HCT116 (cell line): ENCODE results near the gene LRRFIP2. TPM values are rescaled to one million over a fixed set of nuclear protein-coding genes. Genes with fewer than 3 reads are reported as not detected.

Source experiments
- ATAC-seq: fragments of 200-7000 bp; cut with Tn5 transposase; 2 replicates; pipeline ENCODE4 v1.9.1; 2020; ENCODE audit warnings: mild to moderate bottlenecking, moderate library complexity
- BruUV-seq: library from RNA; stranded (reverse); fragments of 400-500 nt; replicated peaks from 2 replicates; lab custom pipeline; 2021; lab: Mats Ljungman, UMichigan
- CTCF ChIA-PET: fragments of 300-600 bp; sonication (Branson Sonifier 250); formaldehyde crosslinking; loops from one replicate; lab custom pipeline; 2021; ENCODE audit warnings: antibody characterized with exemption; lab: Charles Lee
- POLR2A ChIA-PET: fragments of 300-600, 350-600 bp; sonication (Branson Sonifier 250); formaldehyde crosslinking; loops from one replicate; lab custom pipeline; 2021; ENCODE audit warnings: antibody characterized with exemption; lab: Charles Lee
- RAD21 ChIA-PET, 2 experiments: fragments of 300-600 bp; sonication (Branson Sonifier 250); formaldehyde crosslinking; loops; one replicate each; lab custom pipeline; 2023; ENCODE audit warnings: low total read pairs in 2 of 2; ENCODE audit not compliant: uncharacterized antibody in 2 of 2, unreplicated experiment in 2 of 2, low non-redundant PET in 1 of 2; lab: Charles Lee
- DNase-seq: peaks from one replicate; pipeline ENCODE4 v3.0.0-alpha.2; 2010; ENCODE audit warnings: low read depth, low spot score
- H2AFZ ChIP-seq: fragments of 200-600 bp; shearing (Covaris generic), sonication (generic); 2 replicates; pipeline ENCODE4 v1.6.1; 2017; ENCODE audit warnings: low read depth, mixed run types, mixed read lengths, antibody characterized with exemption, low read length; ENCODE audit not compliant: poor library complexity, severe bottlenecking
- H3K27ac ChIP-seq: 2 replicates; pipeline ENCODE4 v1.5.1; 2012; ENCODE audit warnings: low read depth, low read length
- H3K27me3 ChIP-seq: fragments of 200-600 bp; sonication (generic); 2 replicates; pipeline ENCODE4 v1.6.1; 2016; ENCODE audit warnings: mixed run types, low read length, mixed read lengths; ENCODE audit not compliant: insufficient read depth
- H3K36me3 ChIP-seq, 2 experiments: fragments of 200-500 bp in 1 of 2; fragments of 200-600 bp in 1 of 2; sonication (Bioruptor generic) in 1 of 2; sonication (generic) in 1 of 2; 2 replicates each; pipeline versions ENCODE4 v1.5.1 to v1.6.1; 2014 to 2016; ENCODE audit warnings: low read length in 2 of 2, inconsistent platforms in 1 of 2, mixed read lengths in 1 of 2, mixed run types in 1 of 2; ENCODE audit not compliant: insufficient read depth in 2 of 2, control insufficient read depth in 1 of 2
- H3K4me1 ChIP-seq, 2 experiments: fragments of 200-600 bp in 1 of 2; sonication (generic) in 1 of 2; 2 replicates each; pipeline versions ENCODE4 v1.5.1 to v1.6.1; 2012 to 2017; ENCODE audit warnings: low read length in 2 of 2, inconsistent platforms in 1 of 2, mild to moderate bottlenecking in 1 of 2, mixed read lengths in 1 of 2, mixed run types in 1 of 2, moderate library complexity in 1 of 2; ENCODE audit not compliant: insufficient read depth in 2 of 2, control insufficient read depth in 1 of 2
- H3K4me2 ChIP-seq: fragments of 200-600 bp; sonication (generic); 2 replicates; pipeline ENCODE4 v1.6.1; 2017; ENCODE audit warnings: mixed run types, low read length, mixed read lengths
- H3K4me3 ChIP-seq, 2 experiments: fragments of 200-600 bp in 1 of 2; sonication (generic) in 1 of 2; replicated peaks in 1 of 2; 2 replicates each; pipeline ENCODE4 v1.5.1; 2011 to 2016; ENCODE audit warnings: low read length in 2 of 2, control low read depth in 1 of 2, low read depth in 1 of 2, mild to moderate bottlenecking in 1 of 2, mixed read lengths in 1 of 2, mixed run types in 1 of 2
- H3K79me2 ChIP-seq: fragments of 200-600 bp; sonication (generic); 2 replicates; pipeline ENCODE4 v1.6.1; 2017; ENCODE audit warnings: mild to moderate bottlenecking, mixed run types, low read length, moderate library complexity, mixed read lengths; ENCODE audit not compliant: insufficient read depth
- H3K9ac ChIP-seq: fragments of 200-600 bp; sonication (generic); 2 replicates; pipeline ENCODE4 v1.6.1; 2016; ENCODE audit warnings: low read length, mixed read lengths
- H3K9me2 ChIP-seq: fragments of 200-600 bp; sonication (generic), shearing (Covaris generic); 2 replicates; pipeline ENCODE4 v1.6.1; 2017; ENCODE audit warnings: mixed run types, mild to moderate bottlenecking, moderate library complexity; ENCODE audit not compliant: insufficient read depth
- H3K9me3 ChIP-seq, 2 experiments: fragments of 200-500 bp in 1 of 2; fragments of 200-600 bp in 1 of 2; sonication (Bioruptor generic) in 1 of 2; sonication (generic) in 1 of 2; 2 replicates each; pipeline ENCODE4 v1.6.1; 2014 to 2017; ENCODE audit warnings: low read length in 2 of 2, mixed read lengths in 2 of 2, inconsistent platforms in 1 of 2, low read depth in 1 of 2, mild to moderate bottlenecking in 1 of 2, mixed run types in 1 of 2, moderate library complexity in 1 of 2; ENCODE audit not compliant: control insufficient read depth in 1 of 2, insufficient read depth in 1 of 2
- H4K20me1 ChIP-seq: fragments of 200-600 bp; sonication (generic), shearing (Covaris generic); 2 replicates; pipeline ENCODE4 v1.6.1; 2017; ENCODE audit warnings: mixed run types, mild to moderate bottlenecking, moderate library complexity; ENCODE audit not compliant: insufficient read depth
- CBX3 ChIP-seq: IDR thresholded peaks from 2 replicates; pipeline ENCODE4 v1.6.1; 2012; ENCODE audit warnings: low read depth
- CTCF ChIP-seq, 3 experiments: fragments of 200-600 bp in 1 of 3; sonication (generic) in 1 of 3; IDR thresholded peaks in 2 of 3; conservative IDR thresholded peaks in 1 of 3; 2 replicates each; pipeline ENCODE4 v1.5.1; 2012 to 2017; ENCODE audit warnings: low read depth in 2 of 3, low read length in 2 of 3, antibody characterized with exemption in 1 of 3, borderline replicate concordance in 1 of 3, control low read depth in 1 of 3, mild to moderate bottlenecking in 1 of 3, mixed read lengths in 1 of 3, mixed run types in 1 of 3, moderate library complexity in 1 of 3; ENCODE audit not compliant: insufficient read depth in 1 of 3
- EGR1 ChIP-seq: IDR thresholded peaks from 2 replicates; pipeline ENCODE4 v1.6.1; 2012; ENCODE audit warnings: low read depth
- ELF1 ChIP-seq: IDR thresholded peaks from 2 replicates; pipeline ENCODE4 v1.6.1; 2012; ENCODE audit warnings: low read depth, borderline replicate concordance
- EZH2phosphoT487 ChIP-seq: fragments of 200-600 bp; IDR thresholded peaks from 2 replicates; pipeline ENCODE4 v1.6.1; 2018; ENCODE audit warnings: antibody characterized with exemption, borderline replicate concordance
- POLR2A ChIP-seq: IDR thresholded peaks from 2 replicates; pipeline ENCODE4 v1.7.0; 2011; ENCODE audit warnings: borderline replicate concordance; ENCODE audit not compliant: insufficient read depth, insufficient read length; ENCODE audit errors: extremely low read depth
- POLR2AphosphoS5 ChIP-seq: IDR thresholded peaks from 2 replicates; pipeline ENCODE4 v1.6.1; 2011; ENCODE audit warnings: mild to moderate bottlenecking, low read depth, low read length, moderate library complexity
- RAD21 ChIP-seq: IDR thresholded peaks from 2 replicates; pipeline ENCODE4 v1.6.1; 2012; ENCODE audit warnings: low read depth, mild to moderate bottlenecking
- SP1 ChIP-seq: IDR thresholded peaks from 2 replicates; pipeline ENCODE4 v1.6.1; 2012; ENCODE audit warnings: low read depth
- TCF7L2 ChIP-seq: IDR thresholded peaks from 2 replicates; pipeline ENCODE4 v1.7.0; 2011; ENCODE audit warnings: borderline replicate concordance, inconsistent platforms; ENCODE audit not compliant: insufficient read depth, insufficient read length; ENCODE audit errors: extremely low read depth
- ZNF274 ChIP-seq: fragments of 200-500 bp; sonication (Bioruptor generic); IDR thresholded peaks from 2 replicates; pipeline ENCODE4 v1.6.1; 2014; ENCODE audit warnings: mild to moderate bottlenecking, low read depth, low read length, inconsistent platforms
- intact Hi-C: fragments of 100-400 bp; cut with micrococcal nuclease; formaldehyde crosslinking; loops from 2 replicates; pipeline ENCODE4 v1.10.0; 2022
- total RNA-seq: library from RNA; stranded (reverse); gene quantifications from one replicate; pipeline ENCODE4 v1.2.1, GENCODE V29; 2021; ENCODE audit not compliant: unreplicated experiment
- TF ChIP-seq, protein P1 (sequence below): IDR thresholded peaks from 2 replicates; pipeline ENCODE4 v1.6.1; 2011; ENCODE audit warnings: mild to moderate bottlenecking, low read length, moderate library complexity; ENCODE audit not compliant: insufficient replicate concordance; ENCODE audit errors: extremely low read depth

LRRFIP2 gene
- total RNA-seq, 1 experiment from 2014 or later, result 27.0 TPM

DNA sequence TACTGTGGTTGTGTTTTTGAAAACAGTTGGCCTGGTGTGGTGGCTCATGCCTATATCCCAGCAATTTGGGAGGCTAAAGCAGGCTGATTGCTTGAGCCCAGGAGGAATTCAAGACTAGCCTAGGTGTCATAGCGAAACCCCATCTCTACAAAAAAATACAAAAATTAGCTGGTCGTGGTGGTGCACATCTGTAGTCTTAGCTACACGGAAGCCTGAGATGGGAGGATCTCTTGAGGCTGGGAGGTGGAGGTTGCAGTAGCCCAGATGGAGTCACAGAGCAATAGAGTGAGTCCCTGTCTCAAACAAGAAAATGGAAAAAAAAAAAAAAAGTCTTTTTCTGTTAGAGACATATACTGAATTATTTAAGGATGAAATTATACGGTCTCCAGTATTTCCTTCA lies 14.7 kb upstream of the LRRFIP2 start (continued):
- no peak for TF ChIP-seq TCF7L2

- TF ChIP-seq EZH2phosphoT487 (no peak), CBX3 (no peak), ELF1 (no peak), TCF7L2 (no peak), POLR2AphosphoS5 (no peak), POLR2A (no peak), SP1 (no peak), EGR1 (no peak), CTCF (IDR thresholded peaks at IDR 0.05 in 2 of 3, conservative IDR thresholded peaks at IDR 0.05 in 1 of 3; ENCODE audit: borderline replicate concordance in 1 of 3, insufficient read depth in 1 of 3, low read depth in 2 of 3, low read length in 2 of 3) (no peak), RAD21 (no peak), ZNF274 (no peak)
- TF ChIP-seq, protein P1, sequence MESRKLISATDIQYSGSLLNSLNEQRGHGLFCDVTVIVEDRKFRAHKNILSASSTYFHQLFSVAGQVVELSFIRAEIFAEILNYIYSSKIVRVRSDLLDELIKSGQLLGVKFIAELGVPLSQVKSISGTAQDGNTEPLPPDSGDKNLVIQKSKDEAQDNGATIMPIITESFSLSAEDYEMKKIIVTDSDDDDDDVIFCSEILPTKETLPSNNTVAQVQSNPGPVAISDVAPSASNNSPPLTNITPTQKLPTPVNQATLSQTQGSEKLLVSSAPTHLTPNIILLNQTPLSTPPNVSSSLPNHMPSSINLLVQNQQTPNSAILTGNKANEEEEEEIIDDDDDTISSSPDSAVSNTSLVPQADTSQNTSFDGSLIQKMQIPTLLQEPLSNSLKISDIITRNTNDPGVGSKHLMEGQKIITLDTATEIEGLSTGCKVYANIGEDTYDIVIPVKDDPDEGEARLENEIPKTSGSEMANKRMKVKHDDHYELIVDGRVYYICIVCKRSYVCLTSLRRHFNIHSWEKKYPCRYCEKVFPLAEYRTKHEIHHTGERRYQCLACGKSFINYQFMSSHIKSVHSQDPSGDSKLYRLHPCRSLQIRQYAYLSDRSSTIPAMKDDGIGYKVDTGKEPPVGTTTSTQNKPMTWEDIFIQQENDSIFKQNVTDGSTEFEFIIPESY, result no peak
- TF ChIP-seq, all 23 proteins: peak for 0
- peak overlapping the region; percentile 31; the same call in 1 of the 2 replicates for H3K27ac ChIP-seq
- H2AFZ ChIP-seq, result no peak overlapping the region
- DNase-seq, result no peak
- ChIA-PET RAD21 (no interaction called here), CTCF (no interaction called here), POLR2A (no interaction called here)
- H3K27me3 ChIP-seq, result no peaks in the 10 kb centered on the region
- H3K79me2 ChIP-seq, result peaks cover 6% of the 10 kb centered on the region; the same call in 1 of the 2 replicates
- H3K4me2 ChIP-seq, result peak overlapping the region; percentile 66
- intact Hi-C loops, result no loop called here
- H3K9ac ChIP-seq, result peak overlapping the region; percentile 12; the same call in 1 of the 2 replicates
- no peaks in the 10 kb centered on the region for H3K9me3 ChIP-seq
- no peaks in the 10 kb centered on the region for H3K9me2 ChIP-seq
- peaks cover 7 to 38% of the 10 kb centered on the region in 2 experiments for H3K4me1 ChIP-seq
- ATAC-seq, result no peak
- H3K36me3 ChIP-seq, result no peaks in the 10 kb centered on the region
- no peaks in the 10 kb centered on the region for H4K20me1 ChIP-seq
- BruUV-seq, result no TSS peak
- no peak overlapping the region for H3K4me3 ChIP-seq
Observed at GRCh38 chr3:37183976-37184375, 9.6 kb upstream of the LRRFIP2 start.
